HEK293 (cell line): Measurements from ENCODE around the gene ITGB5.

Source experiments
- CTCF ChIA-PET: fragments of 350-600 bp; formaldehyde crosslinking; extraction: SDS; loops from one replicate; lab custom pipeline; 2021; ENCODE audit warnings: antibody characterized with exemption; lab: Yijun Ruan, JAX
- POLR2A ChIA-PET: fragments of 300-600 bp; formaldehyde crosslinking; extraction: SDS; loops from one replicate; lab custom pipeline; 2020; ENCODE audit warnings: antibody characterized with exemption, inconsistent platforms; lab: Yijun Ruan, JAX
- H3K27ac ChIP-seq: fragments of 200-500 bp; sonication (Bioruptor generic); 2 replicates; pipeline ENCODE4 v1.5.1; 2014; ENCODE audit warnings: low read depth, low read length, control low read depth, inconsistent platforms; ENCODE audit errors: extremely low read depth
- H3K36me3 ChIP-seq, 2 experiments: fragments of 200-500 bp in 1 of 2; sonication (Bioruptor generic) in 1 of 2; 1 replicate in 1 of 2; 2 replicates in 1 of 2; pipeline ENCODE4 v1.5.1; 2014 to 2017; ENCODE audit warnings: inconsistent platforms in 2 of 2, low read length in 2 of 2; ENCODE audit not compliant: control insufficient read depth in 2 of 2, insufficient read depth in 1 of 2
- H3K4me1 ChIP-seq: fragments of 200-500 bp; sonication (Bioruptor generic); 2 replicates; pipeline ENCODE4 v1.5.1; 2014; ENCODE audit warnings: mild to moderate bottlenecking, low read length, inconsistent platforms; ENCODE audit not compliant: control insufficient read depth, insufficient read depth
- H3K4me3 ChIP-seq: 2 replicates; pipeline ENCODE4 v1.5.1; 2011; ENCODE audit warnings: low read depth, mild to moderate bottlenecking, control low read depth, low read length, moderate library complexity
- H3K9me3 ChIP-seq: fragments of 200-500 bp; sonication (Bioruptor generic); 2 replicates; pipeline ENCODE4 v1.5.1; 2014; ENCODE audit warnings: low read depth, low read length, inconsistent platforms; ENCODE audit not compliant: control insufficient read depth, insufficient read depth
- ATF2 ChIP-seq: fragments of 450-650 bp; formaldehyde crosslinking; IDR thresholded peaks from 2 replicates; pipeline ENCODE4 v1.5.1; 2016; ENCODE audit warnings: missing biosample characterization, missing genetic modification characterization, low read depth
- BCL11B ChIP-seq: fragments of 450-650 bp; formaldehyde crosslinking; IDR thresholded peaks from 2 replicates; pipeline ENCODE4 v1.5.1; 2016; ENCODE audit warnings: low read depth, missing biosample characterization, missing genetic modification characterization
- PRDM10 ChIP-seq: fragments of 450-650 bp; formaldehyde crosslinking; IDR thresholded peaks from 2 replicates; pipeline ENCODE4 v1.5.1; 2016; ENCODE audit warnings: missing biosample characterization, missing genetic modification characterization
- SP2 ChIP-seq: fragments of 450-650 bp; formaldehyde crosslinking; IDR thresholded peaks from 2 replicates; pipeline ENCODE4 v1.5.1; 2016; ENCODE audit warnings: missing biosample characterization, missing genetic modification characterization
- TSHZ1 ChIP-seq: fragments of 450-650 bp; formaldehyde crosslinking; IDR thresholded peaks from 2 replicates; pipeline ENCODE4 v1.5.1; 2016; ENCODE audit warnings: missing biosample characterization, missing genetic modification characterization, borderline replicate concordance
- ZNF114 ChIP-seq: fragments of 450-650 bp; formaldehyde crosslinking; IDR thresholded peaks from 2 replicates; pipeline ENCODE4 v1.5.0; 2017; ENCODE audit warnings: missing biosample characterization, missing genetic modification characterization
- ZNF121 ChIP-seq: fragments of 450-650 bp; formaldehyde crosslinking; IDR thresholded peaks from 2 replicates; pipeline ENCODE4 v1.5.1; 2016; ENCODE audit warnings: missing biosample characterization, missing genetic modification characterization
- ZNF140 ChIP-seq: fragments of 450-650 bp; formaldehyde crosslinking; IDR thresholded peaks from 2 replicates; pipeline ENCODE4 v1.5.1; 2016; ENCODE audit warnings: missing biosample characterization, missing genetic modification characterization
- ZNF16 ChIP-seq: fragments of 450-650 bp; formaldehyde crosslinking; IDR thresholded peaks from 2 replicates; pipeline ENCODE4 v1.5.1; 2016; ENCODE audit warnings: low read depth, missing biosample characterization, missing genetic modification characterization
- ZNF266 ChIP-seq: fragments of 450-650 bp; formaldehyde crosslinking; IDR thresholded peaks from 2 replicates; pipeline ENCODE4 v1.5.1; 2016; ENCODE audit warnings: missing biosample characterization, missing genetic modification characterization, low read depth
- ZNF366 ChIP-seq: fragments of 450-650 bp; formaldehyde crosslinking; conservative IDR thresholded peaks from 2 replicates; pipeline ENCODE4 v1.5.1; 2016; ENCODE audit warnings: missing biosample characterization, missing genetic modification characterization
- ZNF391 ChIP-seq: fragments of 450-650 bp; formaldehyde crosslinking; IDR thresholded peaks from 2 replicates; pipeline ENCODE4 v1.5.1; 2016; ENCODE audit warnings: low read depth, missing biosample characterization, missing genetic modification characterization, borderline replicate concordance
- ZNF48 ChIP-seq: fragments of 450-650 bp; formaldehyde crosslinking; IDR thresholded peaks from 2 replicates; pipeline ENCODE4 v1.5.1; 2016; ENCODE audit warnings: missing biosample characterization, missing genetic modification characterization
- ZNF521 ChIP-seq: fragments of 450-650 bp; formaldehyde crosslinking; IDR thresholded peaks from 2 replicates; pipeline ENCODE4 v1.5.1; 2017; ENCODE audit warnings: missing biosample characterization, mild to moderate bottlenecking, missing genetic modification characterization
- ZNF530 ChIP-seq: fragments of 450-650 bp; formaldehyde crosslinking; IDR thresholded peaks from 2 replicates; pipeline ENCODE4 v1.5.1; 2016; ENCODE audit warnings: low read depth, missing biosample characterization, missing genetic modification characterization
- ZNF639 ChIP-seq: fragments of 450-650 bp; formaldehyde crosslinking; IDR thresholded peaks from 2 replicates; pipeline ENCODE4 v1.5.1; 2016; ENCODE audit warnings: missing biosample characterization, missing genetic modification characterization
- ZNF747 ChIP-seq: fragments of 450-650 bp; formaldehyde crosslinking; IDR thresholded peaks from 2 replicates; pipeline ENCODE4 v1.5.1; 2016; ENCODE audit warnings: missing biosample characterization, missing genetic modification characterization
- ZNF777 ChIP-seq: fragments of 450-650 bp; formaldehyde crosslinking; IDR thresholded peaks from 2 replicates; pipeline ENCODE4 v1.5.1; 2017; ENCODE audit warnings: missing biosample characterization, missing genetic modification characterization, borderline replicate concordance

ITGB5 gene

GRCh38 chr3:124766113-124767095, 120.8 kb downstream of the ITGB5 start:
- H3K4me1 ChIP-seq, result 0 out of 2 replicates have a peak, but pooled peaks cover 2% of the 10 kb centered on the region
- H3K4me3 ChIP-seq, result no peak overlapping the region
- no peaks in the 10 kb centered on the region for H3K9me3 ChIP-seq
- peaks cover 0 to 50% of the 10 kb centered on the region in 2 experiments; a peak in 2 of 3 replicates for H3K36me3 ChIP-seq
- no peak overlapping the region for H3K27ac ChIP-seq
- ChIA-PET POLR2A (no interaction called here), CTCF (interaction anchor here (10.8 kb wide), 1 partner anchor 138 kb away, joined by 201 read pairs; no protein-coding TSS in a partner anchor)
- TF ChIP-seq ZNF521 (no peak), ZNF140 (tag by site-specific recombination) (no peak), ZNF391 (tag by site-specific recombination) (no peak), ZNF114 (tag by site-specific recombination) (no peak), ZNF266 (tag by site-specific recombination) (no peak), ZNF639 (tag by site-specific recombination) (no peak), TSHZ1 (tag by site-specific recombination) (no peak), ZNF530 (no peak), ZNF16 (tag by site-specific recombination) (no peak)

- ChIA-PET CTCF (interaction anchor here (0.7 to 10.8 kb wide), 2 partner anchors 139 to 843 kb away, joined by 3 to 201 read pairs; no protein-coding TSS in a partner anchor), POLR2A (no interaction called here)
- H3K4me1 ChIP-seq, result no peaks in the 10 kb centered on the region
- no peaks in the 10 kb centered on the region for H3K9me3 ChIP-seq
- peaks cover 0 to 50% of the 10 kb centered on the region in 2 experiments; a peak in 2 of 3 replicates for H3K36me3 ChIP-seq
- H3K4me3 ChIP-seq, result no peak overlapping the region
- H3K27ac ChIP-seq, result no peak overlapping the region
- TF ChIP-seq SP2 (tag by site-specific recombination), result no peak
- TF ChIP-seq TSHZ1 (tag by site-specific recombination), result no peak
- no peak for TF ChIP-seq BCL11B
- no peak for TF ChIP-seq ZNF48
- TF ChIP-seq ZNF747, result no peak
- no peak for TF ChIP-seq ZNF366 (tag by site-specific recombination)
- no peak for TF ChIP-seq ZNF777 (tag by site-specific recombination)
- TF ChIP-seq ZNF121, result no peak
- TF ChIP-seq PRDM10 (tag by site-specific recombination), result no peak
- no peak for TF ChIP-seq ATF2
These were observed 121.8 kb downstream of the ITGB5 start for GRCh38 chr3:124765197-124765840.
